Mononuclear cell (primary cell): ENCODE data around the gene AMELX. TPM values are rescaled to one million over a fixed set of nuclear protein-coding genes. Genes with fewer than 3 reads are reported as not detected.

Experiments used
- H3K27me3 ChIP-seq: 2 replicates; pipeline ENCODE4 v1.6.0; 2011; ENCODE audit warnings: low read length, control low read depth; ENCODE audit not compliant: insufficient read depth
- H3K4me1 ChIP-seq: 2 replicates; pipeline ENCODE4 v1.5.1; 2011; ENCODE audit warnings: mild to moderate bottlenecking, low read length, control low read depth; ENCODE audit not compliant: insufficient read depth
- H3K4me3 ChIP-seq: 2 replicates; pipeline ENCODE4 v1.5.1; 2011; ENCODE audit warnings: mild to moderate bottlenecking, low read length, moderate library complexity
- H3K9me3 ChIP-seq: 2 replicates; pipeline ENCODE4 v1.5.1; 2011; ENCODE audit warnings: low read depth, mild to moderate bottlenecking, control low read depth, low read length
- total RNA-seq: library from RNA; depleted of rRNA; stranded (reverse); fragments of >200 nt; gene quantifications from one replicate; pipeline ENCODE4 v1.2.3, GENCODE V29; 2012

The AMELX gene
- total RNA-seq, 1 donor, result not detected

GRCh38 chrX:11336201-11336600, 43.0 kb downstream of the AMELX start:
- Histone ChIP-seq H3K9me3 (no peaks in the 10 kb centered on the region), H3K4me1 (no peaks in the 10 kb centered on the region), H3K27me3 (no peaks in the 10 kb centered on the region), H3K4me3 (no peak overlapping the region)

- no peak overlapping the region for H3K4me3 ChIP-seq
- H3K4me1 ChIP-seq, result peaks cover 9% of the 10 kb centered on the region
- no peaks in the 10 kb centered on the region for H3K27me3 ChIP-seq
- H3K9me3 ChIP-seq, result no peaks in the 10 kb centered on the region
These were observed 44.2 kb downstream of the AMELX start for GRCh38 chrX:11337292-11338009.

GRCh38 chrX:11341274-11342201, 48.3 kb downstream of the AMELX start:
- Histone ChIP-seq H3K4me1 (peaks cover 9% of the 10 kb centered on the region), H3K9me3 (no peaks in the 10 kb centered on the region), H3K4me3 (no peak overlapping the region), H3K27me3 (no peaks in the 10 kb centered on the region)

GRCh38 chrX:11342673-11343072, 49.5 kb downstream of the AMELX start:
- H3K4me3 ChIP-seq, result no peak overlapping the region
- no peaks in the 10 kb centered on the region for H3K27me3 ChIP-seq
- no peaks in the 10 kb centered on the region for H3K9me3 ChIP-seq
- H3K4me1 ChIP-seq, result peaks cover 9% of the 10 kb centered on the region

- no peaks in the 10 kb centered on the region for H3K9me3 ChIP-seq
- H3K4me3 ChIP-seq, result no peak overlapping the region
- peaks cover 10% of the 10 kb centered on the region for H3K4me1 ChIP-seq
- H3K27me3 ChIP-seq, result no peaks in the 10 kb centered on the region
These were observed 53.0 kb downstream of the AMELX start for GRCh38 chrX:11346121-11346682.

- Histone ChIP-seq H3K4me1 (peaks cover 6% of the 10 kb centered on the region), H3K27me3 (no peaks in the 10 kb centered on the region), H3K9me3 (no peaks in the 10 kb centered on the region), H3K4me3 (no peak overlapping the region)
These were observed 54.1 kb downstream of the AMELX start for GRCh38 chrX:11347300-11347699.

- Histone ChIP-seq H3K4me3 (no peak overlapping the region), H3K27me3 (no peaks in the 10 kb centered on the region), H3K9me3 (no peaks in the 10 kb centered on the region), H3K4me1 (peaks cover 6% of the 10 kb centered on the region)
These were observed 55.8 kb downstream of the AMELX start for GRCh38 chrX:11349020-11349419.

- Histone ChIP-seq H3K4me3 (no peak overlapping the region), H3K4me1 (peaks cover 6% of the 10 kb centered on the region), H3K27me3 (no peaks in the 10 kb centered on the region)
These were observed 56.6 kb downstream of the AMELX start for GRCh38 chrX:11349661-11350337.

More at GRCh38 chrX:11349661-11350337, 56.6 kb downstream of the AMELX start:
- H3K9me3 ChIP-seq, result no peaks in the 10 kb centered on the region

Other genes with a start within 250 kb of the AMELX start
- 3.9 TPM for gene HCCS, start 182.1 kb upstream of the AMELX start, total RNA-seq